Measurements from ENCODE around the gene COX10.
"Not testable (repeated sequence)": the region's sequence is repeated elsewhere in the genome, so short reads cannot be mapped to it uniquely, and the experiment has no call there.

The COX10 gene

DNA sequence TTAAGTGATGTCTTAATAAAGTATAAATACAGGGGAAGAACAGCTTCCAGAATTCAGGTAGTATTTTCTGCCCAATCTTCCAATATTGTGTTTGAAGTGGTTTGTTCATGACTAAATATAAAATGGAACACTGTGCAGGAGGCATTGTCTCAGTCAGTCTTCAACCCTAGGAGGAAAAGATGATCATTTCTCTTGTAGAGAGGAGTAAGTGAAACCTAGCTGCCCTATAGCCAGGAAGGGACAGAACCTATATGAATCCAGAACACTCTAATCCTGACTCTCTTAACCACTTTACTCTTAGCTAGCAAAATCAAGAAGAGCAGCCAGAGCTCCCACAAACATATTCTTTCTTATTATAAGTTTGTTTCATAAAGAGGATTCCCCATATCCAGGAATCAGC, 122.2 kb downstream of the COX10 start:
- H3K36me3 ChIP-seq (ENCODE audit: control insufficient read depth, insufficient read depth, low read length) = not testable (repeated sequence)

DNA sequence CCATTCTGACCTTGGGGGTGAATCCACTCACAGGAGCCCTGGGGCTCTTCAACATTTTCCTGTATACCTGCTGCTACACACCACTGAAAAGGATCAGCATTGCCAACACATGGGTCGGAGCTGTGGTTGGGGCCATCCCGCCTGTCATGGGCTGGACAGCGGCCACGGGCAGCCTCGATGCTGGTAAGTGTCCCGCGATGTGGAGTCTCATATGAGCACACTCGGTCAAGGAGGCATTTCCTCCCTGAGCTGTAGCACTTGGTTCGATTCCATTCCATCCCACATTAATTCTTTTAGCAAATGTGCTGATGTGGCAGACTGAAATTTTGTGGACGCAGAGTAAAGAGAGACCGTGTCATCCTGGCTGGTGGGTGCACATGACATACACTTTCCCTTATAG, 122.7 kb downstream of the COX10 start:
- not testable (repeated sequence) for H3K9ac ChIP-seq (ENCODE audit: low read length); H3K36me3 ChIP-seq (ENCODE audit: control insufficient read depth, insufficient read depth, low read length); H3K4me1 ChIP-seq (ENCODE audit: control insufficient read depth, insufficient read depth, low read length); H3K4me3 ChIP-seq (ENCODE audit: low read length); H3K9me3 ChIP-seq (ENCODE audit: control insufficient read depth, low read length); H3K27me3 ChIP-seq (ENCODE audit: control insufficient read depth, insufficient read depth, low read length)

More for the DNA sequence above, 122.2 kb downstream of the COX10 start:
- not testable (repeated sequence) for H3K4me1 ChIP-seq (ENCODE audit: control insufficient read depth, insufficient read depth, low read length); H3K4me3 ChIP-seq (ENCODE audit: low read length); H3K9ac ChIP-seq (ENCODE audit: low read length); H3K9me3 ChIP-seq (ENCODE audit: control insufficient read depth, low read length); H3K27me3 ChIP-seq (ENCODE audit: control insufficient read depth, insufficient read depth, low read length)

- H3K9ac ChIP-seq (ENCODE audit: low read length); H3K4me1 ChIP-seq (ENCODE audit: control insufficient read depth, insufficient read depth, low read length); H3K27me3 ChIP-seq (ENCODE audit: control insufficient read depth, insufficient read depth, low read length); H3K4me3 ChIP-seq (ENCODE audit: low read length); H3K9me3 ChIP-seq (ENCODE audit: control insufficient read depth, low read length); H3K36me3 ChIP-seq (ENCODE audit: control insufficient read depth, insufficient read depth, low read length): not testable (repeated sequence)
Measured at GRCh38 chr17:14192636-14193344, 123.5 kb downstream of the COX10 start.

DNA sequence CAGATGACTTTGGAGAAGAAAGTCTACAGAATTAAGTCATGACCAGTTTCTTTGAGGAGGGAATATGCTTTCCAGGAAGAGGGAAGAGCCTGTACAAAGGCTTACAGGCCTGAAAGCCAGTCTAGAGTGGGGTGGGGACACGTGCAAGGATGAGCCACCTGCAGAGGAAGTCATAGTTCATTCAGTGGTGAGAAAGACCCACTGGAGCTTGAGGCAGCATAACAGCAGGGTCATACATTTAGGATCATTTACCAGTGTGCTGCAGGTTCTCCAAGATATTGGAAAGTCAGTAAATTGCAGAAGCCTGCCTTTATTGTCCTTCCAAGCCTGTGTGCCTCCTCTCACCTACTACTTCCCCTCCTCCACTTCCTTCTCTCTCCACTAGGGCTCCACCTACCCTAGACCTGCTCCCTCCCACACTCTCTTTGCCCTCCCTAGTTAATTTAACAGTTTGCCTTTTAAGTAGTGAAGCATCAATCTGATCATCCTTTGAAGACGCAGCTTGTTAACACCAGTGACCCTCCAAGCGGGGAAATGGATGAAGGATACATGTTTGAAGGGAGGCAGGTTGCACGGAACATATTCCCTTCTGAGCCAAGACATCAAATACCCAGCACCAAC, 127.2 kb downstream of the COX10 start:
- no peaks in the 10 kb centered on the region for H3K27me3 ChIP-seq (ENCODE audit: control insufficient read depth, insufficient read depth, low read length)
- H3K9ac ChIP-seq (ENCODE audit: low read length) = no peak overlapping the region
- H3K9me3 ChIP-seq (ENCODE audit: control insufficient read depth, low read length) = no peaks in the 10 kb centered on the region
- H3K4me1 ChIP-seq (ENCODE audit: control insufficient read depth, insufficient read depth, low read length) = peaks cover 19% of the 10 kb centered on the region
- H3K4me3 ChIP-seq (ENCODE audit: low read length) = no peak overlapping the region
- no peaks in the 10 kb centered on the region for H3K36me3 ChIP-seq (ENCODE audit: control insufficient read depth, insufficient read depth, low read length)

DNA sequence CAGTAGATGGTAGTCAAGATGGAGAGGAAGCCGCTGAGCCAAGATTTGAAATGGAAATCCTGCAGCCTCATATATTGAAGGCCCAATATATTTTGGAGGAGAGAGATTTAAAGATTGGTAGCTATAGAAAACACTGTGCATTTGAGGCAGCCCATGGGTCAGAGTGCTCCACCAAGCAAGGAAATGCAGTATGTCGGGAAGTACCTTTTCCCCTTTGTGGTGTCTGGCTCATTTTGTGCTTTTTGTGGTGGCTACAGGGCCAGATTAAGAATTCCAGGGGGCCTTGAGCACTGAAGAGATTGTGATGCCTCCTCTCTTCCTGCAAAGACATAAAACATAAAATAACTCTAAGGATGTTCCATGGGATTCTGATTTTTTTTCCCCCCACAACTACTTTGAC, 127.8 kb downstream of the COX10 start:
- no peaks in the 10 kb centered on the region for H3K27me3 ChIP-seq (ENCODE audit: control insufficient read depth, insufficient read depth, low read length)
- no peaks in the 10 kb centered on the region for H3K36me3 ChIP-seq (ENCODE audit: control insufficient read depth, insufficient read depth, low read length)
- no peaks in the 10 kb centered on the region for H3K9me3 ChIP-seq (ENCODE audit: control insufficient read depth, low read length)
- H3K4me3 ChIP-seq (ENCODE audit: low read length) = no peak overlapping the region
- H3K9ac ChIP-seq (ENCODE audit: low read length) = no peak overlapping the region
- peaks cover 22% of the 10 kb centered on the region for H3K4me1 ChIP-seq (ENCODE audit: control insufficient read depth, insufficient read depth, low read length)

- H3K27me3 ChIP-seq (ENCODE audit: control insufficient read depth, insufficient read depth, low read length) = no peaks in the 10 kb centered on the region
- peaks cover 22% of the 10 kb centered on the region for H3K4me1 ChIP-seq (ENCODE audit: control insufficient read depth, insufficient read depth, low read length)
- H3K9ac ChIP-seq (ENCODE audit: low read length) = no peak overlapping the region
- no peaks in the 10 kb centered on the region for H3K36me3 ChIP-seq (ENCODE audit: control insufficient read depth, insufficient read depth, low read length)
- no peak overlapping the region for H3K4me3 ChIP-seq (ENCODE audit: low read length)
- H3K9me3 ChIP-seq (ENCODE audit: control insufficient read depth, low read length) = no peaks in the 10 kb centered on the region
Measured at GRCh38 chr17:14197586-14197985, 128.3 kb downstream of the COX10 start.

DNA sequence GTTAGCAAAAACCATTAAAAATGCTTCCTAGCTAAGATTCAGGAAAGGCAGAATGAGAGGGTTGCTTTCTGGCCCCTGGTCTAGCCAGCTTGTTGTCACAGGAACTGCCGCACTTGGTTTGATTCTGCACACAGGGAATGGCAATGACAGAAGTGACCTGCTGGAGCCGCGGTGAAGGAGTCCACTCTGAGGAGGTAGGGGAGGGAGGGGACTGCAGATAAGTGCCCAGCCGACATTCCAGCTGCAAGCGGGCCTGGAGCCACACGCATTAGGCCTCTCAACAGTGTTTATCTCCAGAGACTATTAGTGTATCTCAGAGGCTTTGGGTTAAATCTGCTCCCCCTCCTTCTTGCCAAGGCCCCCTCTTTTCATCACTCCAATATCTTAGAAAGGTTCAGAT, 128.7 kb downstream of the COX10 start:
- Histone ChIP-seq H3K27me3 (ENCODE audit: control insufficient read depth, insufficient read depth, low read length) (no peaks in the 10 kb centered on the region), H3K4me1 (ENCODE audit: control insufficient read depth, insufficient read depth, low read length) (peaks cover 22% of the 10 kb centered on the region), H3K4me3 (ENCODE audit: low read length) (no peak overlapping the region), H3K36me3 (ENCODE audit: control insufficient read depth, insufficient read depth, low read length) (no peaks in the 10 kb centered on the region), H3K9ac (ENCODE audit: low read length) (no peak overlapping the region), H3K9me3 (ENCODE audit: control insufficient read depth, low read length) (no peaks in the 10 kb centered on the region)

- Histone ChIP-seq H3K9ac (ENCODE audit: low read length) (no peak overlapping the region), H3K4me3 (ENCODE audit: low read length) (no peak overlapping the region), H3K36me3 (ENCODE audit: control insufficient read depth, insufficient read depth, low read length) (no peaks in the 10 kb centered on the region), H3K9me3 (ENCODE audit: control insufficient read depth, low read length) (no peaks in the 10 kb centered on the region), H3K4me1 (ENCODE audit: control insufficient read depth, insufficient read depth, low read length) (peaks cover 22% of the 10 kb centered on the region), H3K27me3 (ENCODE audit: control insufficient read depth, insufficient read depth, low read length) (no peaks in the 10 kb centered on the region)
Measured at GRCh38 chr17:14198575-14198974, 129.3 kb downstream of the COX10 start.

GRCh38 chr17:14199601-14200000, 130.3 kb downstream of the COX10 start:
- H3K9me3 ChIP-seq (ENCODE audit: control insufficient read depth, low read length) = no peaks in the 10 kb centered on the region
- H3K27me3 ChIP-seq (ENCODE audit: control insufficient read depth, insufficient read depth, low read length) = no peaks in the 10 kb centered on the region
- H3K4me3 ChIP-seq (ENCODE audit: low read length) = no peak overlapping the region
- H3K36me3 ChIP-seq (ENCODE audit: control insufficient read depth, insufficient read depth, low read length) = no peaks in the 10 kb centered on the region
- peaks cover 22% of the 10 kb centered on the region for H3K4me1 ChIP-seq (ENCODE audit: control insufficient read depth, insufficient read depth, low read length)
- no peak overlapping the region for H3K9ac ChIP-seq (ENCODE audit: low read length)

DNA sequence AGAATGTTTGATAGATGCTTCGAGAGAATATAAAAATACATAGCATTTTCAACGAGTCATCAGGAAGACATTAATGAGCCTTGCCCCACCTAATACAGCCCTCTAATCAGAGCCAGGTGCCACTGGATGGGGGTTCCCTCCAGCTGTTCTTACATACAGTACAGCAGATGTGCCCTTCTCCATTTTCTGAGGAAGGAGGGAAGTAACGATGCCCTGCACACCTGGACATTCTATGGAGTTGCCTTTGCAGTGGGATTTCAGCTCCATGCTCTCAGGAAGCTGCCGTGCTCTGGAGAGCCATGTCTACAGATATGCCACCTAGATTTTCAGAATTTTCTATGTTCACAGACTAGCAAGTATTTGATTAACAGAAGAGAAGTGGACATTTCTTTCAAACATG, 131.1 kb downstream of the COX10 start:
- Histone ChIP-seq H3K4me1 (ENCODE audit: control insufficient read depth, insufficient read depth, low read length) (peaks cover 23% of the 10 kb centered on the region), H3K27me3 (ENCODE audit: control insufficient read depth, insufficient read depth, low read length) (no peaks in the 10 kb centered on the region), H3K36me3 (ENCODE audit: control insufficient read depth, insufficient read depth, low read length) (no peaks in the 10 kb centered on the region)

GRCh38 chr17:14201021-14201987, 132.0 kb downstream of the COX10 start:
- H3K9ac ChIP-seq (ENCODE audit: low read length) = no peak overlapping the region
- no peak overlapping the region for H3K4me3 ChIP-seq (ENCODE audit: low read length)
- no peaks in the 10 kb centered on the region for H3K9me3 ChIP-seq (ENCODE audit: control insufficient read depth, low read length)
- no peaks in the 10 kb centered on the region for H3K27me3 ChIP-seq (ENCODE audit: control insufficient read depth, insufficient read depth, low read length)
- H3K4me1 ChIP-seq (ENCODE audit: control insufficient read depth, insufficient read depth, low read length) = peaks cover 30% of the 10 kb centered on the region
- H3K36me3 ChIP-seq (ENCODE audit: control insufficient read depth, insufficient read depth, low read length) = no peaks in the 10 kb centered on the region

More for the DNA sequence above, 131.1 kb downstream of the COX10 start:
- Histone ChIP-seq H3K9ac (ENCODE audit: low read length) (no peak overlapping the region), H3K9me3 (ENCODE audit: control insufficient read depth, low read length) (no peaks in the 10 kb centered on the region), H3K4me3 (ENCODE audit: low read length) (no peak overlapping the region)

GRCh38 chr17:14201988-14202380, 132.7 kb downstream of the COX10 start:
- H3K9ac ChIP-seq (ENCODE audit: low read length) = no peak overlapping the region
- H3K4me3 ChIP-seq (ENCODE audit: low read length) = no peak overlapping the region
- no peaks in the 10 kb centered on the region for H3K36me3 ChIP-seq (ENCODE audit: control insufficient read depth, insufficient read depth, low read length)
- peaks cover 36% of the 10 kb centered on the region for H3K4me1 ChIP-seq (ENCODE audit: control insufficient read depth, insufficient read depth, low read length)
- no peaks in the 10 kb centered on the region for H3K9me3 ChIP-seq (ENCODE audit: control insufficient read depth, low read length)
- no peaks in the 10 kb centered on the region for H3K27me3 ChIP-seq (ENCODE audit: control insufficient read depth, insufficient read depth, low read length)
